ENCODE results near the gene BUD31.

DNA sequence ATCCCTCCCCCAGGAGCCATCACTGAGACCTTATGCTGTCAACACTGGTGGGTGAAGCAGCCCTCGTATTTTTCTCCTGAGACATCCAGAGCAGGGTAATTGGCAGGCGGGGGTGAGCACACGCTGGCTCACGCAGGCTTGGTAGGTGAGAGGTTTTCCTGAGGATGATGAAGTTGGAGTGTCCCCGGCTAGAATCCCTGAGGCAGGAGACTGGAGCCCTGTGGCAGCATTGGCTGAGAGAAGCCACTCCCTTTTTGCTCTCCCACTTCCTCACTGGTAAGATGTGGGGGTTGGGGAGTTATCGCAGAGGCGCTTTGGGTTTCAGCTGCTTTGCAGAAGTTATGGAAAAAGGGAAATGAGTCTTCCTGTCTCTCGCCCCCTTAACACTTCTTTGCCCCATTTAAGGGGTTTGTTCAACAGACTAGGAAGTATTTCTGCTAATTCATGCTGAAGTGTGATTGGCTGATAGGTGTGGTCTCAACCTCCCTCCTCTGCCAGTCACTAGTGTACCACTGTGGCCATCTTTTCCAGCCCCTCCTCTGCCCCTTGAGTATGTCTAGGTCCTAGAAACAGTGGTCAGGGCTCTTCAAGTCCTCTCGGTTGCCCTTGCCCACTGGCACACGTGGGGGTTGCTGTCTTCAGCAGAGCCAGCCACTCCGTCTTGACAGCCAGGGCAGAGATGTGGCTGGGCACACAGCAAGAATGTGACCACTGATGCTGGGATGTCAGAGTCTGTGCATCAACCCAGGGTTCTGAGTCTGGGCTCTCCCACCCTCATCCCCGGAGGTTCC lies 28.5 kb upstream of the BUD31 start:
- TF ChIP-seq POLR2AphosphoS5 (IDR thresholded peaks at IDR 0.05) (peak in 1 of 2 donors; percentile 32), POLR2A (IDR thresholded peaks at IDR 0.05) (peak in 2 of 4 donors; percentile 32 to 44), EP300 (IDR thresholded peaks at IDR 0.05) (no peak)
- TF ChIP-seq, protein P1, sequence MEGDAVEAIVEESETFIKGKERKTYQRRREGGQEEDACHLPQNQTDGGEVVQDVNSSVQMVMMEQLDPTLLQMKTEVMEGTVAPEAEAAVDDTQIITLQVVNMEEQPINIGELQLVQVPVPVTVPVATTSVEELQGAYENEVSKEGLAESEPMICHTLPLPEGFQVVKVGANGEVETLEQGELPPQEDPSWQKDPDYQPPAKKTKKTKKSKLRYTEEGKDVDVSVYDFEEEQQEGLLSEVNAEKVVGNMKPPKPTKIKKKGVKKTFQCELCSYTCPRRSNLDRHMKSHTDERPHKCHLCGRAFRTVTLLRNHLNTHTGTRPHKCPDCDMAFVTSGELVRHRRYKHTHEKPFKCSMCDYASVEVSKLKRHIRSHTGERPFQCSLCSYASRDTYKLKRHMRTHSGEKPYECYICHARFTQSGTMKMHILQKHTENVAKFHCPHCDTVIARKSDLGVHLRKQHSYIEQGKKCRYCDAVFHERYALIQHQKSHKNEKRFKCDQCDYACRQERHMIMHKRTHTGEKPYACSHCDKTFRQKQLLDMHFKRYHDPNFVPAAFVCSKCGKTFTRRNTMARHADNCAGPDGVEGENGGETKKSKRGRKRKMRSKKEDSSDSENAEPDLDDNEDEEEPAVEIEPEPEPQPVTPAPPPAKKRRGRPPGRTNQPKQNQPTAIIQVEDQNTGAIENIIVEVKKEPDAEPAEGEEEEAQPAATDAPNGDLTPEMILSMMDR (IDR thresholded peaks at IDR 0.05), result no peak
